BLaER1 treated with 17β-estradiol and CSF1 and Interleukin-3, amounts not matched to agents 10 nM and 100 nM (cell line): ENCODE data around the gene CCDC142.

ENCODE experiments used
- H3K27ac ChIP-seq, 11 experiments: shearing (Covaris generic); formaldehyde crosslinking; 2 replicates each; pipeline ENCODE4 v1.8.1; 2022
- H3K27me3 ChIP-seq, 11 experiments: shearing (Covaris generic); formaldehyde crosslinking; 2 replicates each; pipeline ENCODE4 v1.8.1; 2022
- H3K36me3 ChIP-seq, 11 experiments: shearing (Covaris generic); formaldehyde crosslinking; 2 replicates each; pipeline ENCODE4 v1.8.1; 2022
- H3K4me1 ChIP-seq, 10 experiments: shearing (Covaris generic); formaldehyde crosslinking; 2 replicates each; pipeline ENCODE4 v1.8.1; 2022
- H3K4me2 ChIP-seq, 11 experiments: shearing (Covaris generic); formaldehyde crosslinking; 2 replicates each; pipeline ENCODE4 v1.8.1; 2022
- H3K4me3 ChIP-seq, 10 experiments: shearing (Covaris generic); formaldehyde crosslinking; 2 replicates each; pipeline ENCODE4 v1.8.1; 2022
- H3K9ac ChIP-seq, 11 experiments: shearing (Covaris generic); formaldehyde crosslinking; 2 replicates each; pipeline ENCODE4 v1.8.1; 2022
- H3K9me3 ChIP-seq, 11 experiments: shearing (Covaris generic); formaldehyde crosslinking; replicated peaks in 1 of 11; 2 replicates each; pipeline ENCODE4 v1.8.1; 2022
- H4K20me1 ChIP-seq, 11 experiments: shearing (Covaris generic); formaldehyde crosslinking; 2 replicates each; pipeline ENCODE4 v1.8.1; 2022
- Cebpa-rat ChIP-seq, 11 experiments: shearing (Covaris generic); IDR thresholded peaks; 2 replicates each; pipeline ENCODE4 v1.8.1; 2022

Gene CCDC142

GRCh38 chr2:74527741-74528140 lies 44.9 kb upstream of the CCDC142 start:
- peaks cover 0 to 26% (median 14%) of the 10 kb centered on the region in 11 experiments; a peak in 10 of 22 replicates for H4K20me1 ChIP-seq
- H3K9me3 ChIP-seq, result 0 out of 22 replicates have a peak, but pooled peaks cover 0 to 6% (median 0%) of the 10 kb centered on the region in 11 experiments
- H3K27me3 ChIP-seq, result peaks cover 0 to 4% (median 0%) of the 10 kb centered on the region in 11 experiments; a peak in 1 of 22 replicates
- H3K27ac ChIP-seq, result peak overlapping the region in 1 of 11 experiments; percentile 59; a peak in 1 of 22 replicates
- peaks cover 26 to 54% (median 49%) of the 10 kb centered on the region in 10 experiments for H3K4me1 ChIP-seq
- H3K4me3 ChIP-seq, result peak overlapping the region; percentile 81 to 94 (median 86); a peak in 15 of 20 replicates
- H3K9ac ChIP-seq, result peak overlapping the region in 8 of 11 experiments; percentile 94 to 99 (median 97); a peak in 9 of 22 replicates
- no peak for TF ChIP-seq Cebpa-rat (IDR thresholded peaks at IDR 0.05)
- H3K4me2 ChIP-seq, result peak overlapping the region; percentile 93 to 99 (median 98)
- peaks cover 29 to 45% (median 38%) of the 10 kb centered on the region in 11 experiments for H3K36me3 ChIP-seq

GRCh38 chr2:74526649-74527230 lies 43.9 kb upstream of the CCDC142 start:
- Histone ChIP-seq H3K27ac (peak overlapping the region in 6 of 11 experiments; percentile 28 to 63 (median 48); a peak in 12 of 22 replicates), H3K4me2 (peak overlapping the region in 9 of 11 experiments; percentile 18 to 99 (median 97); a peak in 16 of 22 replicates), H3K9ac (peak overlapping the region in 2 of 11 experiments; percentile 4 to 9; a peak in 3 of 22 replicates), H3K36me3 (peaks cover 24 to 38% (median 34%) of the 10 kb centered on the region in 11 experiments), H3K27me3 (peaks cover 0 to 9% (median 0%) of the 10 kb centered on the region in 11 experiments; a peak in 5 of 22 replicates), H3K4me3 (peak overlapping the region in 2 of 10 experiments; percentile 48 to 90; a peak in 4 of 20 replicates), H4K20me1 (peaks cover 0 to 22% (median 11%) of the 10 kb centered on the region in 11 experiments; a peak in 10 of 22 replicates), H3K9me3 (0 out of 22 replicates have a peak, but pooled peaks cover 0 to 6% (median 0%) of the 10 kb centered on the region in 11 experiments), H3K4me1 (peaks cover 19 to 48% (median 42%) of the 10 kb centered on the region in 10 experiments)
- no peak for TF ChIP-seq Cebpa-rat (IDR thresholded peaks at IDR 0.05)

- Histone ChIP-seq H3K4me1 (peaks cover 12 to 40% (median 34%) of the 10 kb centered on the region in 10 experiments), H4K20me1 (peaks cover 0 to 22% (median 11%) of the 10 kb centered on the region in 11 experiments; a peak in 10 of 22 replicates), H3K9me3 (0 out of 22 replicates have a peak, but pooled peaks cover 0 to 6% (median 0%) of the 10 kb centered on the region in 11 experiments), H3K4me2 (peak within 1 kb of the TSS in 9 of 11 experiments; percentile 18 to 99 (median 97); a peak in 17 of 22 replicates), H3K27me3 (peaks cover 0 to 10% (median 2%) of the 10 kb centered on the region in 11 experiments; a peak in 6 of 22 replicates), H3K9ac (peak within 1 kb of the TSS in 2 of 11 experiments; percentile 4 to 9; a peak in 3 of 22 replicates), H3K36me3 (peaks cover 24 to 38% (median 34%) of the 10 kb centered on the region in 11 experiments), H3K27ac (peak within 1 kb of the TSS in 6 of 11 experiments; percentile 28 to 63 (median 48); a peak in 12 of 22 replicates), H3K4me3 (peak within 1 kb of the TSS in 3 of 10 experiments; percentile 17 to 90 (median 48); a peak in 5 of 20 replicates)
- TF ChIP-seq Cebpa-rat (IDR thresholded peaks at IDR 0.05), result no peak
Measured at GRCh38 chr2:74525717-74526648, 43.2 kb upstream of the CCDC142 start, which contains the start of gene DQX1. Gene DQX1, minus strand, starts transcription at chr2:74526231. Its CDS starts 502 bp downstream, at chr2:74525729.

GRCh38 chr2:74524955-74525716 lies 42.3 kb upstream of the CCDC142 start:
- TF ChIP-seq Cebpa-rat (IDR thresholded peaks at IDR 0.05), result no peak
- no peak overlapping the region for H3K9ac ChIP-seq
- no peak overlapping the region for H3K4me3 ChIP-seq
- peaks cover 0 to 22% (median 11%) of the 10 kb centered on the region in 11 experiments; a peak in 10 of 22 replicates for H4K20me1 ChIP-seq
- peaks cover 24 to 38% (median 34%) of the 10 kb centered on the region in 11 experiments for H3K36me3 ChIP-seq
- H3K4me1 ChIP-seq, result peaks cover 9 to 39% (median 30%) of the 10 kb centered on the region in 10 experiments
- peaks cover 2 to 19% (median 10%) of the 10 kb centered on the region in 11 experiments; a peak in 13 of 22 replicates for H3K27me3 ChIP-seq
- H3K27ac ChIP-seq, result no peak overlapping the region
- H3K9me3 ChIP-seq, result 0 out of 22 replicates have a peak, but pooled peaks cover 0 to 6% (median 0%) of the 10 kb centered on the region in 11 experiments
- peak overlapping the region in 2 of 11 experiments; percentile 57 to 94; a peak in 3 of 22 replicates for H3K4me2 ChIP-seq

GRCh38 chr2:74524005-74524404 lies 41.2 kb upstream of the CCDC142 start:
- H3K9ac ChIP-seq, result no peak overlapping the region
- H3K27ac ChIP-seq, result no peak overlapping the region
- peaks cover 9 to 39% (median 30%) of the 10 kb centered on the region in 10 experiments for H3K4me1 ChIP-seq
- H3K4me2 ChIP-seq, result no peak overlapping the region
- H3K36me3 ChIP-seq, result peaks cover 24 to 38% (median 34%) of the 10 kb centered on the region in 11 experiments
- TF ChIP-seq Cebpa-rat (IDR thresholded peaks at IDR 0.05), result no peak
- peaks cover 0 to 22% (median 10%) of the 10 kb centered on the region in 11 experiments; a peak in 10 of 22 replicates for H4K20me1 ChIP-seq
- no peak overlapping the region for H3K4me3 ChIP-seq
- H3K27me3 ChIP-seq, result peaks cover 13 to 30% (median 22%) of the 10 kb centered on the region in 11 experiments; a peak in 21 of 22 replicates
- 0 out of 22 replicates have a peak, but pooled peaks cover 0 to 6% (median 0%) of the 10 kb centered on the region in 11 experiments for H3K9me3 ChIP-seq

- Histone ChIP-seq H3K9me3 (0 out of 22 replicates have a peak, but pooled peaks cover 0 to 6% (median 0%) of the 10 kb centered on the region in 11 experiments), H3K4me3 (no peak overlapping the region), H3K27me3 (peaks cover 27 to 45% (median 37%) of the 10 kb centered on the region in 11 experiments), H3K36me3 (peaks cover 15 to 26% (median 23%) of the 10 kb centered on the region in 11 experiments), H3K27ac (no peak overlapping the region), H4K20me1 (peaks cover 0 to 9% (median 0%) of the 10 kb centered on the region in 11 experiments; a peak in 8 of 22 replicates), H3K4me2 (peak overlapping the region in 2 of 11 experiments; percentile 2 to 12; a peak in 1 of 22 replicates), H3K9ac (no peak overlapping the region), H3K4me1 (peaks cover 0 to 27% (median 18%) of the 10 kb centered on the region in 10 experiments; a peak in 19 of 20 replicates)
- TF ChIP-seq Cebpa-rat (IDR thresholded peaks at IDR 0.05), result no peak
Measured at GRCh38 chr2:74522516-74522915, 39.7 kb upstream of the CCDC142 start.

- Histone ChIP-seq H3K4me1 (peaks cover 5 to 19% (median 8%) of the 10 kb centered on the region in 10 experiments; a peak in 11 of 20 replicates), H3K4me2 (no peak overlapping the region), H3K27me3 (peaks cover 86 to 98% (median 93%) of the 10 kb centered on the region in 11 experiments), H3K27ac (no peak overlapping the region), H3K9me3 (peaks cover 4 to 29% (median 17%) of the 10 kb centered on the region in 11 experiments; a peak in 15 of 22 replicates), H4K20me1 (peaks cover 0 to 37% (median 23%) of the 10 kb centered on the region in 11 experiments; a peak in 15 of 22 replicates), H3K9ac (no peak overlapping the region), H3K36me3 (no peaks in the 10 kb centered on the region), H3K4me3 (no peak overlapping the region)
- TF ChIP-seq Cebpa-rat (IDR thresholded peaks at IDR 0.05), result no peak
Measured at GRCh38 chr2:74516650-74517049, 33.9 kb upstream of the CCDC142 start.
